Measurements from ENCODE around the gene NR6A1. TPM values are rescaled to one million over a fixed set of nuclear protein-coding genes. Genes with fewer than 3 reads are reported as not detected.

Gene NR6A1
- total RNA-seq, 5 donors from 2014 or later (not counting 1 experiment from before 2014, with no cell fraction given) = 0.19 to 0.50 (median 0.40) TPM; not detected in 1

DNA sequence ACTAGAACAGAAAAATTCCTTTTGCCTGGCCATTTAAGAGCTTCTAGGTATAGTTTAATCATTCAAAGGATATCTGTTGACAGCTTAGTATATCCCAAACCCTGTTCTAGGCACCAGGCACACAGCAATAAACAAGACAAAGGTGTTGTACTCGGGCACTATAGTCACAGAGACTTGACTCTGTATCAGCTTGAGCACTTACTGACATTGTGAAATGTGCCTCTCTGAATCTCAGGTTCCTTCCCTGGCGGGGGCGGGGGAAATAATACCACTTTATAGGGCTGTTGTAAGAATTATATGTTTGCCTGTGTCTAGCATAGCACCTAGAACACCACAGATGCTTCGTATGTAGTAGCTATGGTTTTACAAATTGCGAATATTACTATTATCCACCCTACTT is 104.5 kb downstream of the NR6A1 start:
- DNase-seq = no peak
- WGBS (ENCODE audit: insufficient coverage) = no CpG with 5 or more reads among the region's 5 CpGs
- H3K27ac ChIP-seq (ENCODE audit: low read length) = no peak overlapping the region
- Mint-ChIP-seq H3K9me3 (no peaks in the 10 kb centered on the region), H3K27ac (no peak overlapping the region), H3K36me3 (no peaks in the 10 kb centered on the region), H3K4me3 (no peak overlapping the region), H3K27me3 (peaks cover 3 to 7% of the 10 kb centered on the region in 2 donors), H3K4me1 (peaks cover 0 to 8% (median 0%) of the 10 kb centered on the region in 3 donors)
- no peak overlapping the region for H3K4me3 ChIP-seq (ENCODE audit: control insufficient read depth in 1 of 2, extremely low read depth in 1 of 2, low read length in 1 of 2)
- no peaks in the 10 kb centered on the region for H3K27me3 ChIP-seq (replicated peaks in 1 of 2; ENCODE audit: control insufficient read depth in 2 of 2, extremely low read depth in 1 of 2, insufficient read depth in 2 of 2, low read length in 1 of 2)
- H3K9me3 ChIP-seq = no peaks in the 10 kb centered on the region
- ChIA-PET CTCF (interaction anchor here in 1 of 2 donors (1.4 kb wide), 1 partner anchor 16 kb away, joined by 3 read pairs; no protein-coding TSS in a partner anchor), POLR2A (interaction anchor here in 1 of 2 donors (0.6 kb wide), 1 partner anchor 17 kb away, joined by 3 read pairs; no protein-coding TSS in a partner anchor)
- H3K4me1 ChIP-seq (ENCODE audit: control insufficient read depth in 1 of 2, extremely low read depth in 1 of 2, insufficient read depth in 2 of 2, low read length in 2 of 2) = no peaks in the 10 kb centered on the region
- H3K36me3 ChIP-seq (ENCODE audit: control insufficient read depth in 2 of 2, extremely low read depth in 1 of 2, insufficient read depth in 1 of 2, low read length in 1 of 2) = no peaks in the 10 kb centered on the region
- ATAC-seq (replicated peaks in 1 of 4) = no peak

GRCh38 chr9:124665391-124666058 is 105.6 kb downstream of the NR6A1 start:
- H3K4me3 Mint-ChIP-seq = no peak overlapping the region
- H3K9me3 Mint-ChIP-seq = no peaks in the 10 kb centered on the region
- H3K4me1 Mint-ChIP-seq = peaks cover 4 to 5% (median 5%) of the 10 kb centered on the region in 3 donors
- Histone ChIP-seq H3K4me3 (ENCODE audit: control insufficient read depth in 1 of 2, extremely low read depth in 1 of 2, low read length in 1 of 2) (no peak overlapping the region), H3K27me3 (replicated peaks in 1 of 2; ENCODE audit: control insufficient read depth in 2 of 2, extremely low read depth in 1 of 2, insufficient read depth in 2 of 2, low read length in 1 of 2) (peaks cover 0 to 2% of the 10 kb centered on the region in 2 experiments), H3K27ac (ENCODE audit: low read length) (no peak overlapping the region), H3K9me3 (no peaks in the 10 kb centered on the region), H3K4me1 (ENCODE audit: control insufficient read depth in 1 of 2, extremely low read depth in 1 of 2, insufficient read depth in 2 of 2, low read length in 2 of 2) (peaks cover 0 to 6% of the 10 kb centered on the region in 2 experiments), H3K36me3 (ENCODE audit: control insufficient read depth in 2 of 2, extremely low read depth in 1 of 2, insufficient read depth in 1 of 2, low read length in 1 of 2) (no peaks in the 10 kb centered on the region)
- no CpG with 5 or more reads among the region's 5 CpGs for WGBS (ENCODE audit: insufficient coverage)
- ChIA-PET CTCF (interaction anchor here in 1 of 2 donors (0.9 kb wide), 1 partner anchor 48 kb away, joined by 3 read pairs; no protein-coding TSS in a partner anchor), POLR2A (interaction anchor here (0.6 to 0.7 kb wide), 3 partner anchors 11 to 559 kb away, joined by 4 to 8 read pairs (median 6); no protein-coding TSS in a partner anchor)
- H3K36me3 Mint-ChIP-seq = no peaks in the 10 kb centered on the region
- ATAC-seq (replicated peaks in 1 of 4) (no peak), DNase-seq (no peak)
- no peak overlapping the region for H3K27ac Mint-ChIP-seq
- H3K27me3 Mint-ChIP-seq = peaks cover 3 to 11% of the 10 kb centered on the region in 2 donors

DNA sequence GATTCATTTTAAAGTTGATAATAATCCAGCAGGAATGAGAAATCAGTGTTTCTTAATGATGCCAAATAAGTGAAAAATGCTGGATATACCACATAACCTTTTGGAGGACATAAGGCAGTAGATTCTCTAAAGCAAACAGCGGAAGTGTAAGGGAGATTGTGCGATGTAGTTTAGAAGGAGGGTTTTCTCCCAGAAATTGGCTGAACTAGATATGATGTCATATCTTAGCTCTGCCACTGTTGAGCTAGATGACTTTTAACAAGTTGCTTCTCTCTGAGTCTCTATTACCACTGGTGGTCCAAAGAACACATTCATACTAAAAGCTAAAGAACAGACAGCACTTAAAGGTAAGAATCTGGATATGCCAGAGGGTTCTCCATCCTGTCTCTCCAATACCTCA is 107.0 kb downstream of the NR6A1 start:
- peaks cover under 1 to 12% of the 10 kb centered on the region in 2 experiments for H3K4me1 ChIP-seq (ENCODE audit: control insufficient read depth in 1 of 2, extremely low read depth in 1 of 2, insufficient read depth in 2 of 2, low read length in 2 of 2)
- ChIA-PET POLR2A (no interaction called here), CTCF (interaction anchor here (0.6 to 0.7 kb wide), 3 partner anchors 28 to 402 kb away, joined by 3 to 4 read pairs (median 3); no protein-coding TSS in a partner anchor)
- H3K27me3 ChIP-seq (replicated peaks in 1 of 2; ENCODE audit: control insufficient read depth in 2 of 2, extremely low read depth in 1 of 2, insufficient read depth in 2 of 2, low read length in 1 of 2) = peaks cover 0 to 3% of the 10 kb centered on the region in 2 experiments
- no peak overlapping the region for H3K4me3 ChIP-seq (ENCODE audit: control insufficient read depth in 1 of 2, extremely low read depth in 1 of 2, low read length in 1 of 2)
- Mint-ChIP-seq H3K9me3 (no peaks in the 10 kb centered on the region), H3K4me3 (no peak overlapping the region), H3K27me3 (peaks cover 3 to 16% of the 10 kb centered on the region in 2 donors), H3K4me1 (peaks cover 15 to 19% (median 17%) of the 10 kb centered on the region in 3 donors), H3K27ac (no peak overlapping the region), H3K36me3 (no peaks in the 10 kb centered on the region)
- no peak for DNase-seq
- no peaks in the 10 kb centered on the region for H3K36me3 ChIP-seq (ENCODE audit: control insufficient read depth in 2 of 2, extremely low read depth in 1 of 2, insufficient read depth in 1 of 2, low read length in 1 of 2)
- ATAC-seq (replicated peaks in 1 of 4) = no peak
- whole genome bisulfite sequencing (ENCODE audit: insufficient coverage) = 100% methylated on average over 1 of the region's 2 CpGs
- no peak overlapping the region for H3K27ac ChIP-seq (ENCODE audit: low read length)
- H3K9me3 ChIP-seq = no peaks in the 10 kb centered on the region

GRCh38 chr9:124663046-124663961 is 107.8 kb downstream of the NR6A1 start:
- Mint-ChIP-seq H3K4me3 (no peak overlapping the region), H3K36me3 (no peaks in the 10 kb centered on the region), H3K4me1 (peaks cover 24 to 27% (median 25%) of the 10 kb centered on the region in 3 donors), H3K27me3 (peaks cover 3 to 16% of the 10 kb centered on the region in 2 donors), H3K9me3 (no peaks in the 10 kb centered on the region), H3K27ac (no peak overlapping the region)
- H3K4me1 ChIP-seq (ENCODE audit: control insufficient read depth in 1 of 2, extremely low read depth in 1 of 2, insufficient read depth in 2 of 2, low read length in 2 of 2) = peaks cover 4 to 14% of the 10 kb centered on the region in 2 experiments
- WGBS (ENCODE audit: insufficient coverage) = 80% methylated on average over 3 of the region's 6 CpGs
- H3K36me3 ChIP-seq (ENCODE audit: control insufficient read depth in 2 of 2, extremely low read depth in 1 of 2, insufficient read depth in 1 of 2, low read length in 1 of 2) = no peaks in the 10 kb centered on the region
- POLR2A ChIA-PET = no interaction called here
- no peak overlapping the region for H3K4me3 ChIP-seq (ENCODE audit: control insufficient read depth in 1 of 2, extremely low read depth in 1 of 2, low read length in 1 of 2)
- no peaks in the 10 kb centered on the region for H3K9me3 ChIP-seq
- ATAC-seq (replicated peaks in 1 of 4) = no peak
- DNase-seq = no peak
- no peak overlapping the region for H3K27ac ChIP-seq (ENCODE audit: low read length)
- H3K27me3 ChIP-seq (replicated peaks in 1 of 2; ENCODE audit: control insufficient read depth in 2 of 2, extremely low read depth in 1 of 2, insufficient read depth in 2 of 2, low read length in 1 of 2) = peaks cover 0 to 5% of the 10 kb centered on the region in 2 experiments
- CTCF ChIA-PET = no interaction called here

DNA sequence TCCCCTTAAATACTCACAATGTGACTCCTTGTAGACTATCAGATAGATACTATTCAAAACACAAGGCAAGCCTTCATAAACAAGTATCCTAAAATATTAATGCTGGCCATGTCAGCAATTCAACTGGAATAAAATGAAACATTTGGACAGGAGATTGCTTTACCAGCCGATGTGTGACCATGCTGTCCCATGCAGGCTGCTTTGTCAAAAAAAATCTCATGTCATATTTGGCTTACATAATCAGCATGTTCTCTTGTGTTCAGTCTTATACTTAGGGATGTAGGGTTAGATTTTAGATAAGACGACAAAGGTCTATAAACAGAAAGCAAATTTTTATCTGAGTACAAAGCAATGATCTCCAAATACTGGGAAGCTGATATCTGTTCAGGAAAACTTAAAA is 108.5 kb downstream of the NR6A1 start:
- Histone ChIP-seq H3K9me3 (no peaks in the 10 kb centered on the region), H3K4me1 (ENCODE audit: control insufficient read depth in 1 of 2, extremely low read depth in 1 of 2, insufficient read depth in 2 of 2, low read length in 2 of 2) (peaks cover 6 to 14% of the 10 kb centered on the region in 2 experiments), H3K27ac (ENCODE audit: low read length) (no peak overlapping the region), H3K36me3 (ENCODE audit: control insufficient read depth in 2 of 2, extremely low read depth in 1 of 2, insufficient read depth in 1 of 2, low read length in 1 of 2) (no peaks in the 10 kb centered on the region), H3K27me3 (replicated peaks in 1 of 2; ENCODE audit: control insufficient read depth in 2 of 2, extremely low read depth in 1 of 2, insufficient read depth in 2 of 2, low read length in 1 of 2) (peaks cover 0 to 8% of the 10 kb centered on the region in 2 experiments), H3K4me3 (ENCODE audit: control insufficient read depth in 1 of 2, extremely low read depth in 1 of 2, low read length in 1 of 2) (no peak overlapping the region)
- CTCF ChIA-PET = no interaction called here
- Mint-ChIP-seq H3K36me3 (no peaks in the 10 kb centered on the region), H3K27ac (no peak overlapping the region), H3K4me3 (no peak overlapping the region), H3K9me3 (no peaks in the 10 kb centered on the region), H3K27me3 (peaks cover 3 to 16% of the 10 kb centered on the region in 2 donors), H3K4me1 (peaks cover 28 to 33% (median 31%) of the 10 kb centered on the region in 3 donors)
- DNase-seq (no peak), ATAC-seq (replicated peaks in 1 of 4) (no peak)
- POLR2A ChIA-PET = no interaction called here
- no CpG with 5 or more reads among the region's 2 CpGs for WGBS (ENCODE audit: insufficient coverage)

GRCh38 chr9:124661271-124661670 is 109.8 kb downstream of the NR6A1 start:
- Mint-ChIP-seq H3K9me3 (no peaks in the 10 kb centered on the region), H3K4me1 (peaks cover 28 to 35% (median 31%) of the 10 kb centered on the region in 3 donors), H3K4me3 (peak overlapping the region in 1 of 3 donors; percentile 54), H3K27ac (no peak overlapping the region), H3K36me3 (no peaks in the 10 kb centered on the region), H3K27me3 (peaks cover 3 to 16% of the 10 kb centered on the region in 2 donors)
- DNase-seq (no peak), ATAC-seq (replicated peaks in 1 of 4) (no peak)
- no peaks in the 10 kb centered on the region for H3K36me3 ChIP-seq (ENCODE audit: control insufficient read depth in 2 of 2, extremely low read depth in 1 of 2, insufficient read depth in 1 of 2, low read length in 1 of 2)
- 77% methylated on average over 3 of the region's 4 CpGs for WGBS (ENCODE audit: insufficient coverage)
- no peaks in the 10 kb centered on the region for H3K9me3 ChIP-seq
- H3K27ac ChIP-seq (ENCODE audit: low read length) = no peak overlapping the region
- no peak overlapping the region for H3K4me3 ChIP-seq (ENCODE audit: control insufficient read depth in 1 of 2, extremely low read depth in 1 of 2, low read length in 1 of 2)
- ChIA-PET POLR2A (interaction anchor here in 1 of 2 donors (0.6 kb wide), 1 partner anchor 961 kb away, joined by 3 read pairs; no protein-coding TSS in a partner anchor), CTCF (interaction anchor here in 1 of 2 donors (1.0 to 1.1 kb wide), 2 partner anchors 11 to 44 kb away, joined by 3 read pairs; no protein-coding TSS in a partner anchor)
- peaks cover 6 to 14% of the 10 kb centered on the region in 2 experiments for H3K4me1 ChIP-seq (ENCODE audit: control insufficient read depth in 1 of 2, extremely low read depth in 1 of 2, insufficient read depth in 2 of 2, low read length in 2 of 2)
- H3K27me3 ChIP-seq (replicated peaks in 1 of 2; ENCODE audit: control insufficient read depth in 2 of 2, extremely low read depth in 1 of 2, insufficient read depth in 2 of 2, low read length in 1 of 2) = peaks cover 0 to 8% of the 10 kb centered on the region in 2 experiments
